NCI-H2227 (cell line): ENCODE results near the gene ATXN2L.
"Not testable (repeated sequence)": the region's sequence is repeated elsewhere in the genome, so short reads cannot be mapped to it uniquely, and the experiment has no call there.

Source experiments
- DNase-seq: peaks from one replicate; lab custom pipeline; 2025; ENCODE audit not compliant: unreplicated experiment; lab: John Stamatoyannopoulos, UW

ATXN2L gene

GRCh38 chr16:28869201-28869600 is 46.4 kb downstream of the ATXN2L start:
- no peak for DNase-seq

- DNase-seq, result no peak
Measured at GRCh38 chr16:28872952-28873351, 50.2 kb downstream of the ATXN2L start.

GRCh38 chr16:28873543-28874201 is 50.9 kb downstream of the ATXN2L start:
- DNase-seq, result peak; percentile 32

GRCh38 chr16:28874406-28874805 is 51.6 kb downstream of the ATXN2L start:
- DNase-seq, result no peak

GRCh38 chr16:28875134-28876018 is 52.6 kb downstream of the ATXN2L start:
- no peak for DNase-seq

GRCh38 chr16:28876019-28876659 is 53.3 kb downstream of the ATXN2L start:
- DNase-seq, result no peak

GRCh38 chr16:28876973-28877654 is 54.3 kb downstream of the ATXN2L start:
- no peak for DNase-seq

- no peak for DNase-seq
Measured at GRCh38 chr16:28877655-28878000, 54.8 kb downstream of the ATXN2L start.

- no peak for DNase-seq
Measured at GRCh38 chr16:28878083-28878926, 55.5 kb downstream of the ATXN2L start, which contains the start of gene ATP2A1. Gene ATP2A1 (plus strand): TSS chr16:28878488. CDS start chr16:28878672, 184 bp downstream.

- DNase-seq, result peak; percentile 67
Measured at GRCh38 chr16:28879261-28879840, 56.6 kb downstream of the ATXN2L start.

GRCh38 chr16:28879841-28880588 is 57.2 kb downstream of the ATXN2L start:
- DNase-seq, result peak; percentile 96

GRCh38 chr16:28880589-28880915 is 57.8 kb downstream of the ATXN2L start:
- no peak for DNase-seq

- no peak for DNase-seq
Measured at GRCh38 chr16:28880955-28881354, 58.2 kb downstream of the ATXN2L start.

- DNase-seq, result not testable (repeated sequence)
Measured at GRCh38 chr16:28881565-28881964, 58.8 kb downstream of the ATXN2L start.

- no peak for DNase-seq
Measured at GRCh38 chr16:28882551-28883160, 59.9 kb downstream of the ATXN2L start.

- no peak for DNase-seq
Measured at GRCh38 chr16:28883221-28883996, 60.6 kb downstream of the ATXN2L start.

- no peak for DNase-seq
Measured at GRCh38 chr16:28884045-28884444, 61.2 kb downstream of the ATXN2L start.
